Psoas muscle (tissue), 8 donors: ENCODE measurements around the gene LIPG. TPM values are rescaled to one million over a fixed set of nuclear protein-coding genes. Genes with fewer than 3 reads are reported as not detected.

Experiments
- ATAC-seq, 4 donors: fragments of 200-7000 bp; cut with Tn5 transposase; one replicate each; pipeline ENCODE4 v1.9.1; 2020; ENCODE audit warnings: moderate library complexity in 3 of 4, mild to moderate bottlenecking in 2 of 4
- DNase-seq, 2 donors: peaks; one replicate each; pipeline ENCODE4 v3.0.0-alpha.2; 2020
- H3K27ac ChIP-seq: fragments of 200-600 bp; one replicate; pipeline ENCODE4 v1.8.0; 2022
- H3K27me3 ChIP-seq, 3 donors: fragments of 200-600 bp in 1 of 3; one replicate each; pipeline versions ENCODE4 v1.6.1 to v1.8.0; 2013 to 2022; ENCODE audit warnings: low read length in 2 of 3, mild to moderate bottlenecking in 2 of 3, moderate library complexity in 1 of 3; ENCODE audit not compliant: insufficient read depth in 3 of 3
- H3K36me3 ChIP-seq, 2 donors: fragments of 200-600 bp in 1 of 2; one replicate each; pipeline versions ENCODE4 v1.6.1 to v1.8.0; 2013 to 2022; ENCODE audit warnings: low read depth in 1 of 2, mild to moderate bottlenecking in 1 of 2, moderate library complexity in 1 of 2; ENCODE audit not compliant: insufficient read depth in 1 of 2
- H3K4me1 ChIP-seq: fragments of 200-600 bp; one replicate; pipeline ENCODE4 v1.8.0; 2022
- H3K4me3 ChIP-seq: fragments of 200-600 bp; one replicate; pipeline ENCODE4 v1.8.0; 2022; ENCODE audit warnings: mild to moderate bottlenecking
- H3K9me3 ChIP-seq: fragments of 200-600 bp; one replicate; pipeline ENCODE4 v1.8.0; 2022
- CTCF ChIP-seq: fragments of 200-600 bp; IDR thresholded peaks from one replicate; pipeline ENCODE4 v1.8.0; 2022; ENCODE audit warnings: antibody characterized with exemption
- WGBS, 3 donors: extraction: QIAGEN DNeasy Blood & Tissue Kit; methylation state at CpG; one replicate each; pipeline versions ENCODE4 v1.1.6 to v1.1.7; 2013; 5-methylcytosine and 5-hydroxymethylcytosine counted together
- intact Hi-C, 2 donors: fragments of 100-400 bp; cut with DNase I; formaldehyde crosslinking; loops; one replicate each; pipeline versions ENCODE4 v1.11.0 to v1.14.2; 2022
- polyA plus RNA-seq, 3 donors: library from polyadenylated mRNA; stranded (reverse); fragments of 200-250 nt; gene quantifications; one replicate each; pipeline ENCODE4 v1.2.3, GENCODE V29; 2013
- total RNA-seq, 4 donors: library from RNA; stranded (reverse); fragmentation: NEBNext Ultra II Directional in 2 of 4; extraction: Animal tissue kit (Norgen Biotek cat#: 25700) in 2 of 4; gene quantifications; one replicate each; pipeline versions ENCODE4 v1.2.1 to v1.2.4, GENCODE V29; 2021 to 2023
- donor health status: healthy with polysubstance abuse.
- donor health status: DM: no; HTN: no; CAD: no; lungs with moderate emphysema.
- donor health status: Bipolar disorder and iron deficiency.
- donor health status: healthy.
- donor health status: DM: yes; HTN: yes; CAD: no.
- donor health status: DM: no; HTN: no; CAD: no.
- donor health status: DM: no; HTN: no; CAD: no.
- donor health status: DM: yes; HTN: yes; CAD: no.

LIPG gene
- total and polyA plus RNA-seq, 7 donors = 0.62 to 19.1 (median 2.2) TPM

- Histone ChIP-seq H3K27me3 (no peaks in the 10 kb centered on the region), H3K4me3 (no peak overlapping the region), H3K4me1 (no peaks in the 10 kb centered on the region), H3K36me3 (no peaks in the 10 kb centered on the region), H3K27ac (no peak overlapping the region), H3K9me3 (no peaks in the 10 kb centered on the region)
- ATAC-seq = no peak
- intact Hi-C loops = no loop called here
- DNase-seq = no peak
- 62 to 77% (median 72%) methylated on average over 7 of the region's 7 CpGs for WGBS, 3 donors
- TF ChIP-seq CTCF = no peak
Observed at GRCh38 chr18:49613141-49613640, 51.3 kb downstream of the LIPG start.

GRCh38 chr18:49613641-49614151 lies 51.8 kb downstream of the LIPG start:
- Histone ChIP-seq H3K27ac (no peak overlapping the region), H3K4me1 (no peaks in the 10 kb centered on the region), H3K4me3 (no peak overlapping the region), H3K36me3 (no peaks in the 10 kb centered on the region), H3K27me3 (no peaks in the 10 kb centered on the region), H3K9me3 (no peaks in the 10 kb centered on the region)
- ATAC-seq (no peak), DNase-seq (no peak)
- no peak for TF ChIP-seq CTCF
- 65 to 78% (median 75%) methylated on average over 5 of the region's 5 CpGs for WGBS, 3 donors
- intact Hi-C loops = no loop called here

- intact Hi-C loops = no loop called here
- TF ChIP-seq CTCF = no peak
- Histone ChIP-seq H3K36me3 (no peaks in the 10 kb centered on the region), H3K27ac (no peak overlapping the region), H3K27me3 (peaks cover 0 to 3% (median 0%) of the 10 kb centered on the region in 3 donors), H3K4me3 (no peak overlapping the region), H3K4me1 (no peaks in the 10 kb centered on the region), H3K9me3 (no peaks in the 10 kb centered on the region)
- WGBS, 3 donors = 97 to 98% (median 97%) methylated on average over 6 of the region's 6 CpGs
- DNase-seq = no peak
- no peak for ATAC-seq
Observed at GRCh38 chr18:49616618-49617328, 54.9 kb downstream of the LIPG start.

GRCh38 chr18:49617329-49617695 lies 55.5 kb downstream of the LIPG start:
- Histone ChIP-seq H3K4me3 (no peak overlapping the region), H3K36me3 (no peaks in the 10 kb centered on the region), H3K27me3 (peaks cover 0 to 3% (median 0%) of the 10 kb centered on the region in 3 donors), H3K4me1 (no peaks in the 10 kb centered on the region), H3K9me3 (no peaks in the 10 kb centered on the region), H3K27ac (no peak overlapping the region)
- intact Hi-C loops = no loop called here
- 86 to 91% (median 88%) methylated on average over 3 of the region's 3 CpGs for WGBS, 3 donors
- no peak for ATAC-seq
- TF ChIP-seq CTCF = no peak
- no peak for DNase-seq
